Nephron progenitor cell (in vitro differentiated cells): ENCODE measurements around the gene TEDC1.

Source experiments
- DNase-seq: peaks from one replicate; pipeline ENCODE4 v3.0.0; 2021
- H3K27ac Mint-ChIP-seq: 2 replicates; pipeline ENCODE4 v1.8.0; 2021; ENCODE audit warnings: mild to moderate bottlenecking, moderate library complexity, mixed read lengths
- H3K27me3 Mint-ChIP-seq: 2 replicates; pipeline ENCODE4 v1.8.0; 2021; ENCODE audit warnings: mild to moderate bottlenecking, low read depth, mixed read lengths; ENCODE audit not compliant: poor library complexity
- H3K36me3 Mint-ChIP-seq: 2 replicates; pipeline ENCODE4 v1.8.0; 2021; ENCODE audit warnings: low read depth, mixed read lengths
- H3K4me1 Mint-ChIP-seq: 2 replicates; pipeline ENCODE4 v1.8.0; 2021; ENCODE audit warnings: mixed read lengths
- H3K4me3 Mint-ChIP-seq: 2 replicates; pipeline ENCODE4 v1.8.0; 2021; ENCODE audit warnings: mild to moderate bottlenecking, moderate library complexity, mixed read lengths
- H3K9me3 Mint-ChIP-seq: 2 replicates; pipeline ENCODE4 v1.8.0; 2021; ENCODE audit warnings: mild to moderate bottlenecking, moderate library complexity, mixed read lengths
- CTCF ChIP-seq: fragments of 200-600 bp; sonication (generic); IDR thresholded peaks from 2 replicates; pipeline ENCODE4 v1.5.0; 2021; ENCODE audit warnings: antibody characterized with exemption

Gene TEDC1

GRCh38 chr14:105467249-105467941 lies 23.7 kb upstream of the TEDC1 start:
- Mint-ChIP-seq H3K36me3 (peaks cover 9% of the 10 kb centered on the region), H3K9me3 (no peaks in the 10 kb centered on the region), H3K27ac (no peak overlapping the region), H3K27me3 (peaks cover 3% of the 10 kb centered on the region), H3K4me1 (peaks cover 11% of the 10 kb centered on the region), H3K4me3 (no peak overlapping the region)
- no peak for TF ChIP-seq CTCF
- no peak for DNase-seq

DNA sequence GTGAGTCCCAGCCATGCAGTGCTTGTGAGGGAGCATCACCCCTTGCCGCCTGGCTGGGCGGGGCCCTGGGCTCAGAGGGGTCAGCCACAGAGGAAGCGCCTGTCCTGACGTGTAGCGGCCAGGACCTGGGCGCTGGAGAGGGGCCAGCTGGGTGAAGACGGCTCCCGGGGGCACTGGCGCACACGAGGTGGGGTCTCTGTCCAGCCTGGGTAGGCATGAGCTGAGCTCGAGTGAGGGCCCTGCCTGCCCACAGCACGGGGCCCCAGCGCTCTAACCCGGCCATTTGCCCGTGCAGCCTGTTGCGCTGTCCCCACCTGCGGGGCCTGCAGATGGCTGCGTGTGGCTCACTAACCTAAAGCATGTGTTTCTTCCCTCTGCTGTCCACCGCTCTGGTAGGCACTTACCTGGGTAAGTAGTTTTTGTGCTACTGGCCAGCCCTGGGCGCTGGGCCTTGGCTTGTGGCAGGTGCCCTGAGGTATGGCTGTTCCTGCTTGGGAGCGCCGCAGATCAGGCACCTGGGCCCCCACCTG lies 23.0 kb upstream of the TEDC1 start:
- no peak overlapping the region for H3K4me3 Mint-ChIP-seq
- H3K27me3 Mint-ChIP-seq, result peaks cover 3% of the 10 kb centered on the region
- no peak for TF ChIP-seq CTCF
- H3K9me3 Mint-ChIP-seq, result no peaks in the 10 kb centered on the region
- H3K27ac Mint-ChIP-seq, result no peak overlapping the region
- peaks cover 8% of the 10 kb centered on the region for H3K36me3 Mint-ChIP-seq
- no peak for DNase-seq
- H3K4me1 Mint-ChIP-seq, result peaks cover 9% of the 10 kb centered on the region

DNA sequence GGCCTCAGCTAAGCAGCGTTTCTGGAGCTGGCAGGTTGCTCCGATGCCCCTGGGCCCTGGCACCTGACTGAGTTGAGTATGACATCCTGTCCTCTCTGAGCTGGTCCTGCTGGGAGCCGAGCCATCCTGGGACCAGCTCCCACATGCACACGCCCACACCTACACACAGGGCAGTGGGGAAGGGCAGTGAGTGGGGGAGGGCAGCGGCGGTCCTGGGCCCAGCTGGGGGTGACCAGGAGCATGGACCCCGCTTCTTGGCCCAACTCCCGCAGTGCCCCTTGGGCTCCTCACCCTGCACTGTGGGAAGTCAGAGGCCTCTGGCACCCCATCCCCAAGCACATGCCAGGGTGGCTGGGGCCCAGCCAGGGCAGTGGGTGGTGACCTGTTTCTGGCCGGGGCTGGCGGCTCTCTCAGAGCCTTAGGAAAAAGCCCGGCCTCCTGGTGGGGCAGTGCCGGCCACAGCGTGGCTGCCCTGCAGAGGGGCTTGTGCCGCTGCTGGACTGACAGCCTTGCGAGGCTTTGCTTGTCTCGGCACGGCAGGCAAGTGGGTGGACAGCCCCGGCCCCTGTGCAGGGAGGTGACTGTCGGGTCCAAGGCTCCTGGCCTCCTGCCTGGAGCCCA lies 22.3 kb upstream of the TEDC1 start:
- DNase-seq, result no peak
- Mint-ChIP-seq H3K9me3 (no peaks in the 10 kb centered on the region), H3K27ac (no peak overlapping the region), H3K4me1 (peaks cover 5% of the 10 kb centered on the region), H3K4me3 (no peak overlapping the region), H3K36me3 (peaks cover 3% of the 10 kb centered on the region), H3K27me3 (peaks cover under 1% of the 10 kb centered on the region)
- TF ChIP-seq CTCF, result no peak

- no peaks in the 10 kb centered on the region for H3K27me3 Mint-ChIP-seq
- H3K9me3 Mint-ChIP-seq, result no peaks in the 10 kb centered on the region
- no peak for TF ChIP-seq CTCF
- H3K4me3 Mint-ChIP-seq, result no peak overlapping the region
- H3K4me1 Mint-ChIP-seq, result peaks cover 5% of the 10 kb centered on the region
- H3K27ac Mint-ChIP-seq, result peak overlapping the region; percentile 66
- peaks cover 3% of the 10 kb centered on the region for H3K36me3 Mint-ChIP-seq
- no peak for DNase-seq
Observed at GRCh38 chr14:105469456-105470349, 21.3 kb upstream of the TEDC1 start.

DNA sequence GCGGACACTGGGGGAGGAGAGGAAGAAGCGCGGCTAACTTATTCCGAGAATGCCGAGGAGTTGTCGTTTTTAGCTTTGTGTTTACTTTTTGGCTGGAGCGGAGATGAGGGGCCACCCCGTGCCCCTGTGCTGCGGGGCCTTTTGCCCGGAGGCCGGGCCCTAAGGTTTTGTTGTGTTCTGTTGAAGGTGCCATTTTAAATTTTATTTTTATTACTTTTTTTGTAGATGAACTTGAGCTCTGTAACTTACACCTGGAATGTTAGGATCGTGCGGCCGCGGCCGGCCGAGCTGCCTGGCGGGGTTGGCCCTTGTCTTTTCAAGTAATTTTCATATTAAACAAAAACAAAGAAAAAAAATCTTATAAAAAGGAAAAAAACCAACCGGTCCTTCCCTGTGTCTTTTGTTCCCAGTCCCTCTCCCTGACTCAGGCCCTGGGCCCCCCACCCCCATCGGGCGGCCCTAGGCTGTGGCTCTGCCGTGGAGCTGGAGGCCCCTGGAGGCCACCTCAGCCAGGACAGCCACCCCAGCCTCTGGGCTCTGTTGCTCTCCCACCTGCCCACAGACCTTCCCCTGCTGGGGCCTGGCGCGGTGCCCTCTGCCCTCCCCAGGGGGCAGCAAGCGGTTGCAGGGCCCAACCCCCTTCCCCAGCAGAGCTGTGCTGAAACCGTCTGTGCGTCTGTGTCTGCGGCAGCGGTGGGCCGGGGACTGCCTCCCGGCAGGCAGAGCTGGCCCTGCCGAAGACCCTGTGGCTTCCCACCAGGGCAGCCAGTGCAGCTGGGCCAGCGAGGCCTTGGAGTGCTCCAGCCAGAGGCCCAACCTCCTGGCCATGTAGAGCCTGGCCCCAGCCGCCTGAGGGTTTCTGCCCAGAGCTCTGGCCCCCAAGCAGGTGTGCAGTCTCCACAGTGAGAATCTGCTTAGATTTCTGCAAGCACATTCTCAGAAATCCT lies 20.4 kb upstream of the TEDC1 start:
- no peak for TF ChIP-seq CTCF
- DNase-seq, result no peak
- Mint-ChIP-seq H3K4me3 (no peak overlapping the region), H3K9me3 (no peaks in the 10 kb centered on the region), H3K27me3 (peaks cover 4% of the 10 kb centered on the region), H3K4me1 (peaks cover 5% of the 10 kb centered on the region), H3K36me3 (no peaks in the 10 kb centered on the region), H3K27ac (peak overlapping the region; percentile 66)
